AG09309 (cell line): ENCODE data around the gene FBXW7.
A peak's percentile ranks its signal among the peaks of the same experiment; 100 is the strongest.

ENCODE experiments used
- DNase-seq: peaks from one replicate; pipeline ENCODE4 v3.0.0-alpha.2; 2010; ENCODE audit warnings: low read depth
- H3K4me3 ChIP-seq: 2 replicates; pipeline ENCODE4 v1.5.1; 2011; ENCODE audit warnings: mild to moderate bottlenecking, low read depth, low read length, moderate library complexity; ENCODE audit not compliant: control insufficient read depth
- CTCF ChIP-seq: IDR thresholded peaks from 2 replicates; pipeline ENCODE4 v1.5.1; 2011; ENCODE audit warnings: mild to moderate bottlenecking, low read depth, low read length, inconsistent platforms; ENCODE audit not compliant: insufficient read depth, control insufficient read depth; ENCODE audit errors: missing control alignments

Gene FBXW7

DNA sequence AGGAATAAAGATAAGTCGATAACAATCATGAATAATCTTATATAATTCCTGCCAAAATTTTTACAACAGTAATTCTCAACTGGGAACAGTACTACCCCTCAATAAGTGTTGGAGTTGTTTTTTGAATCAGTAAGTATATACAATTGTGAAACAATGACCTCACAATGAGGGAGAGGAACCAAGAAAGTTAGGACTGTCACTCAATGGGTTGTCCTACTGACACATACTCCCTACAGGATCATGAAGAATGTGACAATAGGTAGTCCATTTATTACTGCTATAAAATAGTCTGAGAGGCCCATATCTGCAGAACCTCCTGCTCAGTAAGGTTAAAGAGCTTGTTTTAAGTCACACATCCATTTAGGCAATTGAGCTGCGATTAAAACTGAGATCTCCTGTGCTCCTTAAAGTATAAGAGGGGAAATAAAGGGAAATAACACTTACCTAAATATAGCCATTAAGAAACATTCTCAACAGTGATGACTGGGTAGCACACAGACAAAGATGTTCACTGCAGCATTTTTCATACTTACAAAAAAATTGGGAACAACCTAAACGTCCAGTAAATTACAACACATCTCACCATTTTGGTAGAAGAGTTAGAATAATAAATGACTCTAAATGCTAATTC lies 26.2 kb downstream of the FBXW7 start:
- TF ChIP-seq CTCF = no peak
- DNase-seq = no peak
- no peak overlapping the region for H3K4me3 ChIP-seq

DNA sequence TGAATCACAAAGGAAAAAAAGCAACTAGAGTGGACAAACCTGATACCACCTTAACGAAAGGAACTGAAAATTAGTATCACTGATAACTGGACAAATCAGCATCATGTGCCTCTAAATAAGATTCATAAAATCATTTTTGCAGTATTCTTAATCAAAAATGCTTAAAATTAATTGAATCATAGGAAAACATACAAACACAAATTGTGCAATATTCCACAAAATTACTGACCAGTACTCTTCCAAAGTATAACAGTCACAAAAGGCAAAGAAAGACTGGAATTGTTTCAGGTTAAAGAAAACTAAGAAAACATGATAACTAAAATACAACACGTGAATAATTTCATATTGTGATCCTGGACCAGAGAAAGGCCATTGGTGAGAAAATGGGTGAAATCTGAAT lies 27.1 kb downstream of the FBXW7 start:
- no peak for TF ChIP-seq CTCF
- H3K4me3 ChIP-seq = no peak overlapping the region
- no peak for DNase-seq

- TF ChIP-seq CTCF = no peak
- no peak for DNase-seq
Observed at GRCh38 chr4:152508386-152508785, 27.5 kb downstream of the FBXW7 start.

GRCh38 chr4:152503653-152504290 lies 32.1 kb downstream of the FBXW7 start:
- no peak for TF ChIP-seq CTCF
- DNase-seq = no peak

More at GRCh38 chr4:152508386-152508785, 27.5 kb downstream of the FBXW7 start:
- H3K4me3 ChIP-seq = no peak overlapping the region

GRCh38 chr4:152501846-152502536 lies 33.9 kb downstream of the FBXW7 start:
- H3K4me3 ChIP-seq = no peak overlapping the region
- TF ChIP-seq CTCF = no peak
- DNase-seq = no peak

More at GRCh38 chr4:152503653-152504290, 32.1 kb downstream of the FBXW7 start:
- no peak overlapping the region for H3K4me3 ChIP-seq

GRCh38 chr4:152500800-152501434 lies 35.0 kb downstream of the FBXW7 start:
- peak; percentile 72 for TF ChIP-seq CTCF
- no peak overlapping the region for H3K4me3 ChIP-seq
- peak; percentile 79 for DNase-seq
